ENCODE results near the gene POLN.
A peak's percentile ranks its signal among the peaks of the same experiment; 100 is the strongest.

Gene POLN

DNA sequence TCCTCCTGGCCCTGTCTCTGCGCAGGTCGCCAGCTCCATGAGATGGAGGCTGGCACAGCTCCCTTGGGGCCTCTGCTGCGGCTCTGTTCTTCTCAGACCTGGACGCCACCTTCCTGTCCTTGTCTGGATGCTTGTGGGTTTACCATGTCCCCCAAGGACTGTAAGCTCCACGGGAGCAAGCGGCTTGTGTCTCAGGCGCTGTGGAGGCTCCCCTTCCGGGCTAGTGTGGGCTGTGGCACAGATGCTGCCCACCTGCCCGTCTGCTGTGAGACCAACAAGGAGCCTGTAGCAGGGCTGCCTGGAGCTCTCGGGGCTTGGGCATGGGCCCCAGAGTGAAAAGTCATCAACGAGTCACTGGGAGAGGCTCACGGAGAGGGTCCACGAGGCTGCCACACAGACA is 157.6 kb downstream of the POLN start:
- Histone ChIP-seq H3K9me3 (ENCODE audit: severe bottlenecking) (peaks cover 2% of the 10 kb centered on the region), H3K27ac (no peak overlapping the region), H3K27me3 (ENCODE audit: insufficient read depth, low read depth, severe bottlenecking) (no peaks in the 10 kb centered on the region), H3K36me3 (no peaks in the 10 kb centered on the region), H3K4me3 (ENCODE audit: low read depth, low read length) (no peak overlapping the region)
- TF ChIP-seq, protein P1, sequence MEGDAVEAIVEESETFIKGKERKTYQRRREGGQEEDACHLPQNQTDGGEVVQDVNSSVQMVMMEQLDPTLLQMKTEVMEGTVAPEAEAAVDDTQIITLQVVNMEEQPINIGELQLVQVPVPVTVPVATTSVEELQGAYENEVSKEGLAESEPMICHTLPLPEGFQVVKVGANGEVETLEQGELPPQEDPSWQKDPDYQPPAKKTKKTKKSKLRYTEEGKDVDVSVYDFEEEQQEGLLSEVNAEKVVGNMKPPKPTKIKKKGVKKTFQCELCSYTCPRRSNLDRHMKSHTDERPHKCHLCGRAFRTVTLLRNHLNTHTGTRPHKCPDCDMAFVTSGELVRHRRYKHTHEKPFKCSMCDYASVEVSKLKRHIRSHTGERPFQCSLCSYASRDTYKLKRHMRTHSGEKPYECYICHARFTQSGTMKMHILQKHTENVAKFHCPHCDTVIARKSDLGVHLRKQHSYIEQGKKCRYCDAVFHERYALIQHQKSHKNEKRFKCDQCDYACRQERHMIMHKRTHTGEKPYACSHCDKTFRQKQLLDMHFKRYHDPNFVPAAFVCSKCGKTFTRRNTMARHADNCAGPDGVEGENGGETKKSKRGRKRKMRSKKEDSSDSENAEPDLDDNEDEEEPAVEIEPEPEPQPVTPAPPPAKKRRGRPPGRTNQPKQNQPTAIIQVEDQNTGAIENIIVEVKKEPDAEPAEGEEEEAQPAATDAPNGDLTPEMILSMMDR (IDR thresholded peaks at IDR 0.05; ENCODE audit: low read depth, low read length), result no peak
- peak; percentile 4 for DNase-seq

DNA sequence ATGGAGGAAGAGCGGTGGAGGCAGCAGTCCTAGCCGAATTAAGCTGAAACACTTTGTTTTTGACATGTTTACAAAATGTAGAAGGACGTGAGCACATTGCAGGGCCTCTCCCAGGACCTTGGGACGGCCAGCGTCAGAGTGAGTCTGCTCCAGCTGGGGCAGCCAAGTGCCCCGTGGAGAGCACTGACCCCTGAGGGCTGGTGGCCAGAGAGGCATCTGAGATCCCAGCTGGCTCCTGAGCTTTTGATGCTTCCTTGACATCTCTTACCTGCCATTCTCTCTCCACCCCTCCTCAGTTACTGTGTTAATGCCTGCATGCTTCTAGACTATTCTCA is 158.1 kb downstream of the POLN start:
- Histone ChIP-seq H3K27ac (no peak overlapping the region), H3K27me3 (ENCODE audit: insufficient read depth, low read depth, severe bottlenecking) (no peaks in the 10 kb centered on the region), H3K36me3 (no peaks in the 10 kb centered on the region), H3K4me3 (ENCODE audit: low read depth, low read length) (no peak overlapping the region), H3K9me3 (ENCODE audit: severe bottlenecking) (peaks cover 2% of the 10 kb centered on the region)
- TF ChIP-seq, protein P1 (IDR thresholded peaks at IDR 0.05; ENCODE audit: low read depth, low read length), result no peak
- DNase-seq, result peak; percentile 0

DNA sequence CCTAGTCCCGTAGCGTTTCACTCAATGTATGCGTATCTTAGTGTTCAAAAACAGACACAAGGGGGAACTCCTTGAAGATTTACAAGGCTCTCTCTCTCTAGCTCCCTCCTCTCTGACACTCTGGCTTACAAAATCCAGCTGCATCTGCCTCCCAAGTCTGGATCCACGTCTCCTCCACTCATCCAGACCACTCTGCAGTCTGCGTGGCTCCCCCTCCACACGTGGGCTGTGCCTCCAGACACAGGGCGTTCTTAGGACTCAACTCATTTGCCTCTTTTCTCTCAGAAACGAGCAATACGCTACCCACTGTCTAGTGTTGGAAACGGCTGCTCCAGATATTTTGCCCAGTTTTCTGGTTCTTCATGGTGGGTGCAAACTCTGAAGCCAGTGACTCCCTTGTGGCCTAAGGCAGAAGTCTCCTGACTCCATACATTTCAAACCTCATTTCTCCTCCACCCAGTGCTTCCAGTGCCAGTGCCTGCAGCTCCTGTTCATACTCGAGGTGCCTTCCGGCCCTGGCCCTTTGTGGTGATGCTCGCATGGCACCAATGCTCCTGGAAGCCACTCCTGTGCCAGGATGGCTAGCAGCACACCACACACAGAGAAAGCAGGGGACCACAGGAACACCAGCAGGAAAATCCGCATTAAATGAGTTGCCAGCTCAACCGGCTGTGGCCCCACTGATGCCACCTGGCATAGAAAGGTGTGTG is 158.7 kb downstream of the POLN start:
- no peaks in the 10 kb centered on the region for H3K27me3 ChIP-seq (ENCODE audit: insufficient read depth, low read depth, severe bottlenecking)
- peak; percentile 2 for DNase-seq
- TF ChIP-seq, protein P1 (IDR thresholded peaks at IDR 0.05; ENCODE audit: low read depth, low read length), result no peak
- no peak overlapping the region for H3K4me3 ChIP-seq (ENCODE audit: low read depth, low read length)
- peak overlapping the region; percentile 22; the same call in 1 of the 2 replicates for H3K27ac ChIP-seq
- H3K9me3 ChIP-seq (ENCODE audit: severe bottlenecking), result peaks cover 2% of the 10 kb centered on the region
- H3K36me3 ChIP-seq, result no peaks in the 10 kb centered on the region

DNA sequence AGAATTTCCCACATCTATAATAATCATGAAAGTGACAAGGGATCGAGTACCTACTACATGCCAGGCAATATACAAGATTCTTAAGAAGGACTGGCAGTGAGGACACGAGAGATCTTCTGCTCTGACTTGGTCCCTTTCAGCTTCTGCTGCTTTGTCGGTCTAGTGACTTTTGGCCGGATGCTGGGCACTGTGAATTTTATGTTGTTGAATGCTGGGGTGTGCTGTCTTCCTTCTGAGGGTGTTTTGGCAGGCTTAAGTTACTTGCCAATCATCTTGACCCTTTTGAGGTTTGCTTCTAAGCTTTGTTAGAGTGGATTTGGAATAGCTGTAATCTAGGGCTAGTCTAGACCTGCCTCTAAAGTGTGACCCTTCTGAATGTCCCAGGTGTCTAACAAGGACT is 159.3 kb downstream of the POLN start:
- TF ChIP-seq, protein P1 (IDR thresholded peaks at IDR 0.05; ENCODE audit: low read depth, low read length), result no peak
- H3K4me3 ChIP-seq (ENCODE audit: low read depth, low read length), result no peak overlapping the region
- peak; percentile 6 for DNase-seq
- no peaks in the 10 kb centered on the region for H3K27me3 ChIP-seq (ENCODE audit: insufficient read depth, low read depth, severe bottlenecking)
- H3K9me3 ChIP-seq (ENCODE audit: severe bottlenecking), result peaks cover 2% of the 10 kb centered on the region
- peak overlapping the region; percentile 22; the same call in 1 of the 2 replicates for H3K27ac ChIP-seq
- no peaks in the 10 kb centered on the region for H3K36me3 ChIP-seq

DNA sequence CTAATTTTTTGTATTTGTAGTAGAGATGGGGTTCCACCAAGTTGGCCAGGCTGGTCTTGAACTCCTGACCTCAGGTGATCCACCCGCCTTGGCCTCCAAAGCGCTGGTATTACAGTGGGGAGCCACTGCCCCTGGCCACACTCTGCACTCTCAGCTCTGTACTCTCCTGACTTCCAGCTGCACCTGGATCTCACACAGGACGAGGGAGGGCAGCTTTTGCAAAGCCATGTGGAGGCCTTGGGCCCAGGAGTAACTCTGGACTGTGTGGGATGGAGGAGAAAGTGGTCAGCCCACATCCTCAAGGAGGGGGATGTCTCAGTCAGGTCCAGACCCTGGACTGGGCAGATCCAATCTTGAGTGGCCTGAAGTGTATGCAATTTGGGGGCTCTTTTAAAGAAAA is 159.8 kb downstream of the POLN start:
- Histone ChIP-seq H3K27me3 (ENCODE audit: insufficient read depth, low read depth, severe bottlenecking) (no peaks in the 10 kb centered on the region), H3K9me3 (ENCODE audit: severe bottlenecking) (peaks cover under 1% of the 10 kb centered on the region), H3K27ac (no peak overlapping the region), H3K4me3 (ENCODE audit: low read depth, low read length) (no peak overlapping the region), H3K36me3 (no peaks in the 10 kb centered on the region)
- TF ChIP-seq, protein P1 (IDR thresholded peaks at IDR 0.05; ENCODE audit: low read depth, low read length), result no peak
- peak; percentile 4 for DNase-seq

DNA sequence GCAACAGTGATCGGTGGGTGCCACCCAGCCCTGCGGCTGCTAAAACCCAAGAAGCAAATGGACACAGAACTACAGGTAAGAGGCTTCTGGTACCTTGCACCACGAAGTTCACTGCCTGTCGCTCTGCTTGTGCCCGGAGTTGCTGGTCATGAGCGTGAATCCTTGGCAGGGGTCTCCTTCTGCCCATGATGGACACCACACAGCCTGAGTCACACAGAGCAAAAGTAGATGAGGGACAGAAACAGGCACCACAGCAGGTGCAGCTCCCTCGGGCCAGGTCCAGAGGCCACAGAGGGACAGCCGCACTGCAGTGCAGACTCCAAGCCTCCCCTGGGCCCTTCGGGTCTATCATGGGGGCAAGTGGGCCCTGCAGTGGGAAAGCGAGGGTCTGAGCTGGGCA is 160.4 kb downstream of the POLN start:
- no peak overlapping the region for H3K4me3 ChIP-seq (ENCODE audit: low read depth, low read length)
- no peaks in the 10 kb centered on the region for H3K27me3 ChIP-seq (ENCODE audit: insufficient read depth, low read depth, severe bottlenecking)
- H3K27ac ChIP-seq, result no peak overlapping the region
- TF ChIP-seq, protein P1 (IDR thresholded peaks at IDR 0.05; ENCODE audit: low read depth, low read length), result no peak
- H3K36me3 ChIP-seq, result no peaks in the 10 kb centered on the region
- DNase-seq, result peak; percentile 3
- H3K9me3 ChIP-seq (ENCODE audit: severe bottlenecking), result no peaks in the 10 kb centered on the region
